Large intestine (tissue), 3 donors: Measurements from ENCODE around the gene KAT6B. TPM values are rescaled to one million over a fixed set of nuclear protein-coding genes. Genes with fewer than 3 reads are reported as not detected.

Experiments used
- DNase-seq, 2 donors: peaks; one replicate each; pipeline versions ENCODE4 v3.0.0 to v3.0.0-alpha.2; 2013
- H3K27ac ChIP-seq: one replicate; pipeline ENCODE4 v1.5.1; 2013; ENCODE audit warnings: low read length
- H3K27me3 ChIP-seq: 2 replicates; pipeline ENCODE4 v1.6.1; 2013; ENCODE audit warnings: low read length; ENCODE audit not compliant: control insufficient read depth, insufficient read depth
- H3K36me3 ChIP-seq: 2 replicates; pipeline ENCODE4 v1.6.1; 2013; ENCODE audit warnings: low read length; ENCODE audit not compliant: control insufficient read depth, insufficient read depth
- H3K4me1 ChIP-seq: one replicate; pipeline ENCODE4 v1.6.1; 2013; ENCODE audit warnings: low read length; ENCODE audit not compliant: control insufficient read depth, insufficient read depth
- H3K4me3 ChIP-seq: one replicate; pipeline ENCODE4 v1.5.1; 2013; ENCODE audit warnings: low read length
- H3K9me3 ChIP-seq: one replicate; pipeline ENCODE4 v1.6.1; 2013; ENCODE audit warnings: mild to moderate bottlenecking, low read depth, low read length, moderate library complexity; ENCODE audit not compliant: control insufficient read depth
- WGBS: methylation state at CpG from one replicate; pipeline ENCODE4 v1.1.5; 2013; ENCODE audit warnings: low lambda C conversion rate; ENCODE audit not compliant: insufficient coverage; 5-methylcytosine and 5-hydroxymethylcytosine counted together
- polyA plus RNA-seq: library from polyadenylated mRNA; unstranded; fragments of 120-200 nt; gene quantifications from one replicate; pipeline ENCODE4 v1.2.1, GENCODE V29; 2013

The KAT6B gene
- polyA plus RNA-seq, 1 donor = 16.4 TPM

GRCh38 chr10:74962517-74962916, 136.1 kb downstream of the KAT6B start:
- Histone ChIP-seq H3K4me3 (no peak overlapping the region), H3K4me1 (no peaks in the 10 kb centered on the region), H3K9me3 (no peaks in the 10 kb centered on the region), H3K27ac (no peak overlapping the region), H3K36me3 (peaks cover 2% of the 10 kb centered on the region), H3K27me3 (no peaks in the 10 kb centered on the region)
- WGBS = 33% methylated on average over 1 of the region's 4 CpGs
- DNase-seq = no peak

GRCh38 chr10:74963549-74963948, 137.1 kb downstream of the KAT6B start:
- no peak overlapping the region for H3K4me3 ChIP-seq
- no peaks in the 10 kb centered on the region for H3K9me3 ChIP-seq
- H3K27ac ChIP-seq = no peak overlapping the region
- DNase-seq = no peak
- peaks cover 3% of the 10 kb centered on the region for H3K4me1 ChIP-seq
- no CpG with 5 or more reads among the region's 3 CpGs for WGBS
- no peaks in the 10 kb centered on the region for H3K27me3 ChIP-seq
- H3K36me3 ChIP-seq = peaks cover 2% of the 10 kb centered on the region

GRCh38 chr10:74967911-74968666, 141.7 kb downstream of the KAT6B start:
- Histone ChIP-seq H3K4me3 (no peak overlapping the region), H3K9me3 (no peaks in the 10 kb centered on the region), H3K27ac (peak overlapping the region; percentile 1), H3K36me3 (no peaks in the 10 kb centered on the region), H3K27me3 (no peaks in the 10 kb centered on the region), H3K4me1 (peaks cover 5% of the 10 kb centered on the region)
- DNase-seq = peak in 1 of 2 donors; percentile 50
- 0% methylated on average over 1 of the region's 5 CpGs for WGBS

- H3K27me3 ChIP-seq = no peaks in the 10 kb centered on the region
- H3K4me1 ChIP-seq = peaks cover 5% of the 10 kb centered on the region
- no peak overlapping the region for H3K27ac ChIP-seq
- no peak overlapping the region for H3K4me3 ChIP-seq
- no peak for DNase-seq
- WGBS = 40% methylated on average over 1 of the region's 4 CpGs
- H3K36me3 ChIP-seq = no peaks in the 10 kb centered on the region
- H3K9me3 ChIP-seq = no peaks in the 10 kb centered on the region
Observed at GRCh38 chr10:74968667-74969061, 142.3 kb downstream of the KAT6B start.

- Histone ChIP-seq H3K27ac (no peak overlapping the region), H3K4me1 (peaks cover 5% of the 10 kb centered on the region), H3K27me3 (no peaks in the 10 kb centered on the region), H3K36me3 (no peaks in the 10 kb centered on the region), H3K4me3 (no peak overlapping the region), H3K9me3 (no peaks in the 10 kb centered on the region)
- DNase-seq = no peak
- WGBS = 100% methylated on average over 1 of the region's 2 CpGs
Observed at GRCh38 chr10:74969093-74969492, 142.7 kb downstream of the KAT6B start.

GRCh38 chr10:74969530-74969929, 143.1 kb downstream of the KAT6B start:
- Histone ChIP-seq H3K4me1 (peaks cover 5% of the 10 kb centered on the region), H3K4me3 (no peak overlapping the region), H3K27ac (no peak overlapping the region), H3K9me3 (no peaks in the 10 kb centered on the region), H3K27me3 (no peaks in the 10 kb centered on the region), H3K36me3 (no peaks in the 10 kb centered on the region)
- no peak for DNase-seq
- no CpG with 5 or more reads among the region's 4 CpGs for WGBS

- Histone ChIP-seq H3K9me3 (no peaks in the 10 kb centered on the region), H3K27ac (no peak overlapping the region), H3K27me3 (no peaks in the 10 kb centered on the region), H3K4me1 (no peaks in the 10 kb centered on the region), H3K36me3 (peaks cover 17% of the 10 kb centered on the region), H3K4me3 (no peak overlapping the region)
- WGBS = 100% methylated on average over 1 of the region's 2 CpGs
- no peak for DNase-seq
Observed at GRCh38 chr10:74973741-74974392, 147.5 kb downstream of the KAT6B start.

- 100% methylated on average over 1 of the region's 9 CpGs for WGBS
- H3K9me3 ChIP-seq = no peaks in the 10 kb centered on the region
Observed at GRCh38 chr10:74975758-74976157, 149.4 kb downstream of the KAT6B start.

GRCh38 chr10:74976565-74976964, 150.2 kb downstream of the KAT6B start:
- DNase-seq = peak in 1 of 2 donors; percentile 28
- H3K36me3 ChIP-seq = peaks cover 21% of the 10 kb centered on the region
- no peak overlapping the region for H3K27ac ChIP-seq
- H3K27me3 ChIP-seq = no peaks in the 10 kb centered on the region
- no peak overlapping the region for H3K4me3 ChIP-seq
- WGBS = 64% methylated on average over 2 of the region's 6 CpGs
- H3K9me3 ChIP-seq = no peaks in the 10 kb centered on the region
- H3K4me1 ChIP-seq = no peaks in the 10 kb centered on the region

More at GRCh38 chr10:74975758-74976157, 149.4 kb downstream of the KAT6B start:
- DNase-seq = no peak
- H3K4me1 ChIP-seq = no peaks in the 10 kb centered on the region
- H3K4me3 ChIP-seq = no peak overlapping the region
- H3K36me3 ChIP-seq = peaks cover 21% of the 10 kb centered on the region
- H3K27me3 ChIP-seq = no peaks in the 10 kb centered on the region
- no peak overlapping the region for H3K27ac ChIP-seq

- no peak for DNase-seq
- no CpG with 5 or more reads among the region's 2 CpGs for WGBS
- H3K4me3 ChIP-seq = no peak overlapping the region
Observed at GRCh38 chr10:74977072-74977471, 150.7 kb downstream of the KAT6B start.

More at GRCh38 chr10:74977072-74977471, 150.7 kb downstream of the KAT6B start:
- Histone ChIP-seq H3K36me3 (peaks cover 22% of the 10 kb centered on the region), H3K27ac (no peak overlapping the region), H3K27me3 (no peaks in the 10 kb centered on the region), H3K4me1 (no peaks in the 10 kb centered on the region), H3K9me3 (no peaks in the 10 kb centered on the region)
